HEK293 (cell line): Measurements from ENCODE around the gene TMEM50B.

Experiments
- EGR2 ChIP-seq: fragments of 450-650 bp; formaldehyde crosslinking; IDR thresholded peaks from 2 replicates; pipeline ENCODE4 v1.5.1; 2016; ENCODE audit warnings: low read depth, missing biosample characterization, missing genetic modification characterization
- GFI1B ChIP-seq: fragments of 450-650 bp; formaldehyde crosslinking; IDR thresholded peaks from 2 replicates; pipeline ENCODE4 v1.5.1; 2016; ENCODE audit warnings: missing biosample characterization, missing genetic modification characterization
- GLI2 ChIP-seq: fragments of 450-650 bp; formaldehyde crosslinking; IDR thresholded peaks from 2 replicates; pipeline ENCODE4; 2017; ENCODE audit warnings: missing biosample characterization, missing genetic modification characterization, low read depth, borderline replicate concordance
- HOXD13 ChIP-seq: sonication (generic); formaldehyde crosslinking; IDR thresholded peaks from 2 replicates; pipeline ENCODE4 v1.8.0; 2022; ENCODE audit warnings: missing genetic modification reagents, borderline replicate concordance
- INSM2 ChIP-seq: fragments of 450-650 bp; formaldehyde crosslinking; IDR thresholded peaks from 2 replicates; pipeline ENCODE4 v1.5.1; 2016; ENCODE audit warnings: missing biosample characterization, missing genetic modification characterization
- KLF9 ChIP-seq: fragments of 450-650 bp; formaldehyde crosslinking; IDR thresholded peaks from 2 replicates; pipeline ENCODE4 v1.5.1; 2016; ENCODE audit warnings: missing biosample characterization, missing genetic modification characterization, low read depth
- OVOL3 ChIP-seq: fragments of 450-650 bp; formaldehyde crosslinking; IDR thresholded peaks from 2 replicates; pipeline ENCODE4 v1.5.1; 2016; ENCODE audit warnings: missing biosample characterization, missing genetic modification characterization
- PRDM6 ChIP-seq: fragments of 450-650 bp; formaldehyde crosslinking; IDR thresholded peaks from 2 replicates; pipeline ENCODE4 v1.5.1; 2017; ENCODE audit warnings: missing biosample characterization, missing genetic modification characterization
- SCRT1 ChIP-seq: fragments of 450-650 bp; formaldehyde crosslinking; IDR thresholded peaks from 2 replicates; pipeline ENCODE4 v1.5.1; 2016; ENCODE audit warnings: missing biosample characterization, missing genetic modification characterization, borderline replicate concordance
- ZBTB11 ChIP-seq: fragments of 450-650 bp; formaldehyde crosslinking; conservative IDR thresholded peaks from 2 replicates; pipeline ENCODE4 v1.5.1; 2016; ENCODE audit warnings: low read depth, missing biosample characterization, missing genetic modification characterization
- ZFP3 ChIP-seq: fragments of 450-650 bp; formaldehyde crosslinking; IDR thresholded peaks from 2 replicates; pipeline ENCODE4 v1.5.1; 2016; ENCODE audit warnings: low read depth, missing biosample characterization, missing genetic modification characterization
- ZNF112 ChIP-seq: fragments of 450-650 bp; formaldehyde crosslinking; IDR thresholded peaks from 2 replicates; pipeline ENCODE4 v1.5.0; 2017; ENCODE audit warnings: missing biosample characterization, missing genetic modification characterization
- ZNF155 ChIP-seq: fragments of 450-650 bp; formaldehyde crosslinking; IDR thresholded peaks from 2 replicates; pipeline ENCODE4 v1.5.1; 2016; ENCODE audit warnings: missing biosample characterization, missing genetic modification characterization
- ZNF157 ChIP-seq: fragments of 450-650 bp; formaldehyde crosslinking; IDR thresholded peaks from 2 replicates; pipeline ENCODE4 v1.5.1; 2016; ENCODE audit warnings: missing biosample characterization, missing genetic modification characterization
- ZNF174 ChIP-seq: fragments of 450-650 bp; formaldehyde crosslinking; IDR thresholded peaks from 2 replicates; pipeline ENCODE4 v1.5.0; 2017; ENCODE audit warnings: missing biosample characterization, mild to moderate bottlenecking, missing genetic modification characterization
- ZNF175 ChIP-seq: fragments of 450-650 bp; formaldehyde crosslinking; IDR thresholded peaks from 2 replicates; pipeline ENCODE4 v1.5.1; 2016; ENCODE audit warnings: missing biosample characterization, missing genetic modification characterization
- ZNF202 ChIP-seq: fragments of 450-650 bp; formaldehyde crosslinking; IDR thresholded peaks from 2 replicates; pipeline ENCODE4 v1.5.1; 2016; ENCODE audit warnings: missing biosample characterization, missing genetic modification characterization, borderline replicate concordance
- ZNF266 ChIP-seq: fragments of 450-650 bp; formaldehyde crosslinking; IDR thresholded peaks from 2 replicates; pipeline ENCODE4 v1.5.1; 2016; ENCODE audit warnings: missing biosample characterization, missing genetic modification characterization, low read depth
- ZNF274 ChIP-seq, 2 experiments: fragments of 200-500 bp in 1 of 2; fragments of 450-650 bp in 1 of 2; sonication (Bioruptor generic) in 1 of 2; formaldehyde crosslinking in 1 of 2; IDR thresholded peaks; 2 replicates each; pipeline versions ENCODE4 v1.5.1 to v1.6.1; 2014 to 2016; ENCODE audit warnings: borderline replicate concordance in 1 of 2, inconsistent platforms in 1 of 2, low read length in 1 of 2, missing biosample characterization in 1 of 2, missing genetic modification characterization in 1 of 2
- ZNF335 ChIP-seq: fragments of 450-650 bp; formaldehyde crosslinking; conservative IDR thresholded peaks from 2 replicates; pipeline ENCODE4 v1.5.1; 2016; ENCODE audit warnings: missing biosample characterization, missing genetic modification characterization
- ZNF404 ChIP-seq: fragments of 450-650 bp; formaldehyde crosslinking; IDR thresholded peaks from 2 replicates; pipeline ENCODE4 v1.5.1; 2017; ENCODE audit warnings: missing biosample characterization, missing genetic modification characterization
- ZNF426 ChIP-seq: fragments of 450-650 bp; formaldehyde crosslinking; IDR thresholded peaks from 2 replicates; pipeline ENCODE4 v1.5.1; 2017; ENCODE audit warnings: missing biosample characterization, missing genetic modification characterization, mild to moderate bottlenecking, inconsistent platforms, moderate library complexity
- ZNF488 ChIP-seq: fragments of 450-650 bp; formaldehyde crosslinking; IDR thresholded peaks from 2 replicates; pipeline ENCODE4 v1.5.1; 2016; ENCODE audit warnings: missing biosample characterization, missing genetic modification characterization
- ZNF530 ChIP-seq: fragments of 450-650 bp; formaldehyde crosslinking; IDR thresholded peaks from 2 replicates; pipeline ENCODE4 v1.5.1; 2016; ENCODE audit warnings: low read depth, missing biosample characterization, missing genetic modification characterization
- ZNF548 ChIP-seq: fragments of 450-650 bp; formaldehyde crosslinking; IDR thresholded peaks from 2 replicates; pipeline ENCODE4 v1.5.1; 2016; ENCODE audit warnings: missing biosample characterization, missing genetic modification characterization
- ZNF660 ChIP-seq: fragments of 450-650 bp; IDR thresholded peaks from 2 replicates; pipeline ENCODE4 v1.5.1; 2018; ENCODE audit warnings: missing biosample characterization, mild to moderate bottlenecking, missing genetic modification characterization
- ZNF677 ChIP-seq: fragments of 450-650 bp; IDR thresholded peaks from 2 replicates; pipeline ENCODE4 v1.5.0; 2018; ENCODE audit warnings: missing biosample characterization, mild to moderate bottlenecking, missing genetic modification characterization, moderate library complexity
- ZNF692 ChIP-seq: fragments of 450-650 bp; formaldehyde crosslinking; IDR thresholded peaks from 2 replicates; pipeline ENCODE4 v1.5.1; 2016; ENCODE audit warnings: missing biosample characterization, missing genetic modification characterization
- ZSCAN30 ChIP-seq: fragments of 450-650 bp; IDR thresholded peaks from 2 replicates; pipeline ENCODE4 v1.5.1; 2018; ENCODE audit warnings: missing biosample characterization, mild to moderate bottlenecking, missing genetic modification characterization, moderate library complexity

The TMEM50B gene

GRCh38 chr21:33479679-33480480 lies at the start of gene TMEM50B (continued):
- TF ChIP-seq INSM2 (tag by site-specific recombination) (peak; percentile 49; the same call in 1 of the 2 replicates), ZNF692 (tag by site-specific recombination) (peak; percentile 63; the same call in 1 of the 2 replicates), ZBTB11 (tag by site-specific recombination) (peak; percentile 92), ZFP3 (tag by site-specific recombination) (no peak), ZNF660 (tag by site-specific recombination) (peak; percentile 56), PRDM6 (no peak), ZNF174 (tag by site-specific recombination) (no peak), SCRT1 (tag by site-specific recombination) (no peak), HOXD13 (no peak), ZNF426 (no peak), ZNF175 (tag by site-specific recombination) (no peak), ZNF202 (no peak), ZNF677 (tag by site-specific recombination) (no peak), GFI1B (no peak), ZNF266 (tag by site-specific recombination) (no peak), ZNF548 (tag by site-specific recombination) (no peak), ZNF404 (no peak), ZNF488 (tag by site-specific recombination) (no peak), ZNF530 (tag by site-specific recombination) (no peak), KLF9 (tag by site-specific recombination) (peak; percentile 53; the same call in 1 of the 2 replicates), GLI2 (tag by site-specific recombination) (no peak), OVOL3 (tag by site-specific recombination) (no peak), EGR2 (peak; percentile 71; the same call in 1 of the 2 replicates), ZNF112 (tag by site-specific recombination) (no peak), ZSCAN30 (tag by site-specific recombination) (peak; percentile 77), ZNF157 (no peak), ZNF274 (IDR thresholded peaks at IDR 0.05; ENCODE audit: low read length) (no peak), ZNF274 (tag by site-specific recombination; IDR thresholded peaks at IDR 0.05; ENCODE audit: borderline replicate concordance) (no peak), ZNF155 (tag by site-specific recombination) (no peak), ZNF335 (tag by site-specific recombination) (peak; percentile 54; the same call in 1 of the 2 replicates)
